HS-5 (cell line): ENCODE measurements around the gene MMD.
"Not testable (repeated sequence)": the region's sequence is repeated elsewhere in the genome, so short reads cannot be mapped to it uniquely, and the experiment has no call there.

Experiments used
- DNase-seq: peaks from one replicate; pipeline ENCODE4 v3.0.0-alpha.2; 2012; ENCODE audit warnings: low read depth

The MMD gene

DNA sequence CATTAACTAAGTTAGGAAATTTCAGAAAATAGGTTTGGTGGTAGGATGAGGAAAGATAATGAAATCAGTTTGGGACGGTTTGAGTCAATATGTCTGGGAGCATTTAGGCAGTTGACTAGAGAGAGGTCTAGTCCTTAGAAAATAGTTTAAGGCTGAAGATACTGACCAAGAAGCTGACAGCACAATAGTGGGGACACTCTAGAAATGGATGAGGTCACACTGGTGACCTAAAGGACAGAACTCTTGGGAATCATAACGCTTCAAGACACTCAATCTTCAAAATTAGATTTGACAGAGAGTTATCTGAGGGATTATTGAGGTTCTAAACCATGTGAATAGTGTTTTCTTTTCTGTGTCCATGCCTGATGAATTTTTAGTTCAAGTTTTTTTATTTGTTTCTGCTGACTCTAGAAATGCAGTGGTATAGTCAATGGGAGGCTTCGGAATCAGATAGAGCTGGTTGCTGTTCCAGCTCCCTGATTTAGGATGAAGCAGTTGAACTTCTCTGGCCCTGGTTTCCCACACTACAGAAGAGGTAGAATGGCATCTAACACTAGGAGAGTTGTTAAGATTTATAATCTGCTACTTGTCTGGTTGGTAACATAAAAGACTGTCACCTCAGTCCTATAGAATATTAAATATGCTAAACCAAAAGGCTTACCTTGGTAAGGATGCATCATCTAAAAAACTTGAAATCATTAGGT lies 29.7 kb downstream of the MMD start:
- DNase-seq = no peak

DNA sequence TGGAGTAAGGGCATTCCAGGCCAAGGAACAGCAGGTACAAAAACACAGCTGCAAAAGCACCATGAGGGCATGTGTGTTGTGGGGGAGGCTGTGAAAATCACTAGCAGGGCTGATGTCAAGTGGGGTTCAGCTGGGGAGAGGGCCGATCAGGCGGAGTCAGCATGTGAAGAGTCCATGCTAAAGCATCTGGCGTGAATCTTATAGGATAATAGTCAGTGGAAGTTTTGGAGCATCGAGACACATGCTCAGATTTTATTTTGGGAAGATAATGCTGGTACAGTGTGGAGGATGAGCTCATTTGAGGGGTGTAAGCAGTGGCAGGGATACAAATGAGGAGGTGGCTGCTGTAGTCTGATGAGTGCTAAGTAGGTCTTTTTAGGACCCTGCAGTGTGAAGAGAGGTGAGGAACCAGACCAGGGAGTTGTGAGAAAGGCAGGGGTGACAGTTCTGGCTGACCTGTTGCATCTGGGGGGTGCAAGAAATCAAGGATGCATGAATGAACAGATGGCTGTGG lies 30.3 kb downstream of the MMD start:
- DNase-seq = no peak

DNA sequence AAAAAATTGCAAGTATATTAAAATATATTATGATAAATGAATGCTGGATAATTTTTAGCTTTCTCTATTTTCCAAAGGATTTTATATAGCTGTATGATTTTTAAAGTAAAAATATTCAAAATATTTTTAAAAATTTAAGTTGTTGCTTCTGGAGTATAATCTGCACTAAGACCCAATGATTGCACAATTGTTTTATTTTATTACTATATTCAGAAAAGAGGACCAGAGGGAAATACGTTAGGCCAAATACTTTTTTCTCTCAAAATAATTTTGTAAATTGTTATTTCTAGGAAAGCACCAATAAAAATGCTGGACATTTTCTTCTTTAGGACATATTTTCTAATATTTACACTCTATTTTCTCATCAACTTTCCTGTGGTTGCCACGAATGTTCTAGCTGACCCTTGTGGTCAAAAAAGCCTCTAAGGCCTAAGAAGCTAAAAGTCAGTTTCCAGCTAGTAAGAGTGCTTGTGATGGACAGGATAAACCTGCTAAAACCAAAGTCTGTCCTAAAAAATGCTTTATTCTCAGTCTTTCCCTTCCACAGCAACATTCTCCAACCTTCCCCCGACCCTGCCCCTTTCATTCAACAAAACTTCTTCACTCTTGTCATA lies 31.2 kb downstream of the MMD start:
- no peak for DNase-seq

DNA sequence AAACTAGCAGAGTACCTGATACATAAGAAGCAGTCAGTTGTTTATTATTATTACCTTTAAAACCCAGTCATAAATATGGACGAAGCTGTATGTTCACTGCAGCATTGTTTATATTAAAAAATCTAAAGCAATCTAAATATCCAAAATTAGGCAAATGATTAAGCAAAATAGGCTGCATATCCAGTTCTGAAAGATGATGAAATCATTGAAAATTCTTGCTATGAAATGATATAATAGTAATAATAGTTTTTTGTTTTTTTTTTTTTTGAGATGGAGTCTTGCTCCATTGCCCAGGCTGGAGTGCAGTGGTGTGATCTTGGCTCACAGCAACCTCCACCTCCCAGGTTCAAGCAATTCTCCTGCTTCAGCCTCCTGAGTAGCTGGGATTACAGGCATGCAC lies 31.9 kb downstream of the MMD start:
- not testable (repeated sequence) for DNase-seq

DNA sequence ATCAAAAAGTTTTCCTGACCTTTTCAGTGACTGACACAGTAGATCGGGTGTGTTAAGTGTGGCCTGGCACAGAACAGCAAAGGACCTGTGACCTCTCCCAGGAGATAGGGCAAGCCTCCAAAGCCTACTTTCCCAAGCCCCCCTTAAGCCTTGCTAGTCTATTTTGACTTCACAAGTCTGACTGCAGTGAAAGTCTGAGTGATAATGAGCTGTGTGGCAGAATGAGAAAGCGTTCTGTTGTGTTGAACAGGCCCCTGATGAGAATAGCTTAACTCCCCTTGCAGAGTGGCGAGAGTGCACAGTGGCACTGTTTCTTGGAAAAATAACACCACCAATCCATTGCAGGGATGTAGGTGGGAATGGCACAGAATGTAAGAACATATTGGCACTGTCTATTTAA lies 32.8 kb downstream of the MMD start:
- DNase-seq = no peak

DNA sequence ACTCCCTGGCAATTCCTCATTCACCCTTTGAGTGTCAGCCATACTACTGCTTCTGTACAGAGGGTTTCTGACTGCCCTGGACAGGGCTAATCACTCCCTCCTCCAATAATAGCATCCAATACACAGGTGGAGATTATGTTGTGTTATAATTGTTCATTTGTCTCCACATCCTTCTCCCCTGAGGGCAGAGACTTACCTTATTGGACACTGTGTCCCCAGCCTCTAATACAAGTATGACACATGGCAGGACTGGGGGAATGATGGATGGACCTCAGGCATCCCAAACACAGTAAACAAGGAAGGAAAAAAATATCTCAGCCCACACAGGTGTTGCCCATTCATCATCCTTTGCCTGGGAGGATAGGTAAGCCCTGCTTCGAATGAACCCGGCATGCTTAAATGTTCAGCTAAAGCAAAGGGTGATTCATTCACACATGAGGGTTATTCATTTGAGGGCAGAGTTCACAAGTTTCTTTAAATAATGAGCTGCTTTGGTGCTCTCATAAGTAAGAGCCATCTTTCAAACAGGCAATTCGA lies 34.8 kb downstream of the MMD start:
- DNase-seq = no peak

DNA sequence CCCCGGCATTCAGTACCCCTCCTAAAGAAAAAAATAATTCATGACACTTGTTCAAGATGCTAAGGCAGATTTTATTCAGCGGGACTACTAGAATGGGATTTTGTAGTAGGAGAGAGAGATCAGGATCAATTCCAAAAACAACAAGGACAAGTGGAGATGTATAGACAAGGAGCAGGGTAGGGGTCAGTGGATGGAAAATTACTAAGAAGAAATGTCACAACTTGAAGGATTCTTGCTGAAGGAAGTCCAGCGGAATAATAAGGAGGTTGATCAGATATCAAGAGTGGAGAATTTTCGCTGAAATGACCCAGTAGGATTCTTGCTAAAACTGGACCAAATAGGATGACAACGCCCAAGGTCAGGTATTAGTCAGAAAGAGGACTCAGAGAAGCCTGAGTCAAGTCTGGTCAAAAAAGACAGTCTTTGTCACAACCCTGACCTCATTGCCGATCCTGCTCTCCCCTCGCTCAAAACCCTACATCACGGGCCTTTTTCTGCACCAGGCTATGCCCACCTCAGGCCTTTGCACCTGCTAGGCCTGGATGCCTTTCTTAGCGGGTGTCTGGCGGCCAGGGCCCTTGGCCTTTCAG lies 36.9 kb downstream of the MMD start:
- DNase-seq = no peak

DNA sequence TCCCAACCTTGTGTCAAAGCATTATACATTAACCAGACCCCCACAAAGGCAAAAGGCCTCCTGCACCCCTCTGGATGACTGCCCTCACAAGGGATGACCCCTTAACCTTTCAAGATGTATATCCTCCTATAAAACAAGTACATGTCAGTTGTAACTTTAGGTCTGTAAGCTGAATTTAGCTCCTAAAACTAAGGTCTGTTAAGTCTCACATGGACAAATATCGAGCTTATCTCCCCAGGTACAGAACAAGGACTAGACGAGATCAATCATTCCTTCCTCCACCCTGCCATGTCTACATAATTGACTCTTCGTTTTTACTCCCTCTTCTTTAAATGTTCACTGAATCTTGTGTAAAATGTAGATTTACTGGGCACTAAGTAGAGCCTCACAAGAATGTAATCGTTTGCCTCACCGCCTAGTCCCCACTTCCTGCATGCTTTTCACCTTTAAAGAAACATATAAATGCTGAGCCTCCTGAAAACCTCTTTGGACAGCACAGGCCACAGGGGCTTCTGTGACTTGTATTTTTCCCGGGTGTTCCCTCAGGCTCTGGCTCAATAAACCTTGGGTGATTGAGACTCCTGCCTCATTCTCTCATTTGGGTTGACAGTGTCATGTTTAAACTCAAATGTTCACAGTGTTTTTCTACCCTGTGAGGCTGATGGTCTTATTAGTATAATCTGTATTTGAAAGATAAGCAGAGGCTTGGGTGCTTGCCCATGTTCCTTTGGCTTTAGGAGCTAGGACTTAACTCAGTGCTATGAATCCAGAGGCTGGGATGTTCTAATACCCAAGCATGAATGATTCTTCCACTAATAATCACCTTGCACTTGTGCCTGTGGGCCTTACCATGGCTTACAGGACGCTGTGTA lies 37.6 kb downstream of the MMD start:
- no peak for DNase-seq

DNA sequence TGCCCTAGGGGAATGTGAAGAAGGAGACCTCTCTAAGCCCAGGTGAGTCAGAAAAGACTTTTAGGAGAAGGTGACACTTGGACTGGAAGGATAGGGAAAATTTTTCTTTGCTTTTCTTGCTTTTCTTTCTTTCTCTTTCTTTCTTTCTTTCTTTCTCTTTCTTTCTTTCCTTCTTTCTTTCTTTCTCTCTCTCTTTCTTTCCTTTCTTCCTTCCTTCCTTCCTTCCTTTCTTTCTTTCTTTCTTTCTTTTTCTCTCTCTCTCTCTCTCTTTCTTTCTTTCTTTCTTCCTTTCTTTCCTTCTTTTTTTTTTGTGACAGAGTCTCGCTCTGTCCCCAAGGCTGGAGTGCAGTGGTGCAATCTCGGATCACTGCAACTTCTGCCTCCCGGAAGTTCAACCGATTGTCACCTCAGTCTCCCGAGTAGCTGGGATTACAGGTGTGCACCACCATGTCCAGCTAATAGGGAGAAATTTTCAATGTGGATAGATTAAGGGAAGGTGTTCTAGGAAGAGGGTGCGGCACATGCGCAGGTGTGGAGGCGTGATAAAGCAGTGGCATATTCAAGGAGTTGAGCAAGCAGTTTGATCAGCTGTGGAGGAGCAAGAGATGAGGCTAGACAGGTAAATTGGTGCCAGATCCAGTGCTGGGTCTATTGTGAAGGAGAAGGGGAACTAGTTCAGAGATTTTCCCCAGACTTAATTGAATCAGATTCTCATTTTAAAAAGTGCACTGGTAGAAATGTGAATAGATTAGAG lies 40.4 kb downstream of the MMD start:
- no peak for DNase-seq

DNA sequence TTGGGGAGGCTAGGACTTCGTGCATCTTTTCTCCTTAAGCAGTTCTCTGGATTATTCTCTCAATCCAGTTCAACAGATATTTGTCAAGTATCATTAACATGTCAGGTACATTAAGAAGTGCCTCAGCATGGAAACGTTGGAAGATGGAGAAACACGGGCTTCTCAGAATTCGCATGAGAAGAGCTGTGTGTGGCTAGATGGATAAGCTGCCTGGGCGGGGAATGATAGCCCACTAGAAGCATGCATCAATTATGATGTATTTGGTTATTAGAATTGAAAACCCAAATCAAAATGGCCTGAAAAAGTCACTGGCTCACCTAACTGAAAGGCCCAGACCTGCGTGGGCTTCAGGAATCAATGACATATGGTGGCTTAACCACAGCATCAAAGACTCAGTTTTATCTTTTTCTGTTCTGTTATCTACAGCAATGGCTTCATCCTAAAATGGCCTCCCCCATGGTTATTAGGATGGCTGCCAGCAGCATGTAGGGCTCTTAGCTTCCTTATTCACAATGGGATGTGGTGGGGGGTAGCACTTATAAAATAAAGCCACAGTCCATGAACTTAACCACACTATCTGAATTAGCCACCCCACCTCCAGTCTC lies 43.9 kb downstream of the MMD start:
- no peak for DNase-seq

DNA sequence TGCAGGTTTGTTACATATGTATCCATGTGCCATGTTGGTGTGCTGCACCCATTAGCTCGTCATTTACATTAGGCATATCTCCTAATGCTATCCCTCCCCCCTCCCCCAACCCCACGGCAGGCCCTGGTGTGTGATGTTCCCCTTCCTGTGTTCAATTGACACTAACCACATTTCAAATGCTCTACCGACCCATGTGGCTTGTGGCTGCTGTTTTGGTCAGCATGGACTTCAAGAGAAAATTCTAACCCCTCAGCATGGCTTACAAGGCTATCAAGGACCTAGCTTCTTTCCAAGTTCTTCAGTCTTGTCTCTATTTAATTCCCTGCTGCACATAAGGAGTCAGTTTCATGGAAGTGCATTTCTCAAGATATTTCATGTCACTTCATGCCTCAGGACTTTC lies 52.9 kb downstream of the MMD start:
- no peak for DNase-seq

DNA sequence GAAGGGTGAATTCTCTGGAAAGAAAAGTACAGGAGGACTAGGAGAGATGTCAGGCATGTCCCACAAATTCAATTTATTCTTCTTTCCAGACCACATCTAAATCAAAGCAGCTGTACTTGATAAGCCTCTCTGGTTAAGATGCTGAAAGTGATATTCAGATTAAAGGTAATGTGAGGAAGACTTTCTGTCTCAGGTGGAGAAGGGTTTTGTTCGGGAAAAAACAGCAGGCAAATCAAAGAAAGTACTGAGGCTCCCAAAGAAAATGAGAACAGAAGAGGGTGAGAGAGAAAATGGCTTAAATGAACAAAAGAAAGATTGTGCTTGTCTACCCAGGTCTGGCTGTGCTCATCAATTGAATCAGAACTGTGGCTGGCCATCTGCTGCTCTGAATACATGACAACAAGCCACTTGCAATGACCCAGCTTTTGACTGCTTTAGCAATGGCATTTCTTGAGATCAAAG lies 55.6 kb downstream of the MMD start:
- DNase-seq = no peak

DNA sequence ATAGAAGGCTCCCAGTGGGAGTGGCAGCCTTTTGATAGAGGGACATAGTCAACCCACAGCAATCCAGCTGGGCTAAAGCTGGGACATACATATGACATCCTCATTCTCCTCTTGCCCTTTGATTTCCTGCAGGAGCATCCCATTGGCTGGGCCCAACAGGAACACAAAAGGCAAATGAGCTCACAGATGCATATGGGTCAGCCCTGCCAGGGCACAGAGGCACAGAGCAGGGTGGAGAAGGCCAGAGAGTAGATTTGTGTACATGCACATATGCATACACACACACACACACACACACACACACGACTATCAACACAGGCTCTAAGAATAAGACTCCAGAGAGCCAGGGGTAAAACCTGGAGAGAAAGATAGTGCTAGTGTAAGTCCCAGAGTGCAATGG lies 58.6 kb downstream of the MMD start:
- no peak for DNase-seq

DNA sequence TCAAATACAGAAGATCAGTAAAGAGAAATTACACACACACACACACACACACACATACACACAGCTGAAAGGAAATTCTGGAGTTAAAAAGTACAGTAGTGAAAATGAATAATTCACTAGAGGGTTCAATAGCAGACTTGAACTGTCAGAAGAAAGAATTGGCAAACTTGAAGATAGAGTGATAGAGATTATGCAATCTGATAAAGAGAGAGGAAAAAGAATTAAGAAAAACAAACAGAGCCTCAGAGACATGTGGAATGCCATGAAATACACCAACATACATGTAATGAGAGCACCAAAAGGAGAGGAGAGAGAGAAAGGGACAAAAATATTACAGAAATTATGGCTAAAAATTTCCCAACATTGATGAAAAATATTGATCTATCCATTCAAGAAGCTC lies 60.7 kb downstream of the MMD start:
- DNase-seq = no peak

DNA sequence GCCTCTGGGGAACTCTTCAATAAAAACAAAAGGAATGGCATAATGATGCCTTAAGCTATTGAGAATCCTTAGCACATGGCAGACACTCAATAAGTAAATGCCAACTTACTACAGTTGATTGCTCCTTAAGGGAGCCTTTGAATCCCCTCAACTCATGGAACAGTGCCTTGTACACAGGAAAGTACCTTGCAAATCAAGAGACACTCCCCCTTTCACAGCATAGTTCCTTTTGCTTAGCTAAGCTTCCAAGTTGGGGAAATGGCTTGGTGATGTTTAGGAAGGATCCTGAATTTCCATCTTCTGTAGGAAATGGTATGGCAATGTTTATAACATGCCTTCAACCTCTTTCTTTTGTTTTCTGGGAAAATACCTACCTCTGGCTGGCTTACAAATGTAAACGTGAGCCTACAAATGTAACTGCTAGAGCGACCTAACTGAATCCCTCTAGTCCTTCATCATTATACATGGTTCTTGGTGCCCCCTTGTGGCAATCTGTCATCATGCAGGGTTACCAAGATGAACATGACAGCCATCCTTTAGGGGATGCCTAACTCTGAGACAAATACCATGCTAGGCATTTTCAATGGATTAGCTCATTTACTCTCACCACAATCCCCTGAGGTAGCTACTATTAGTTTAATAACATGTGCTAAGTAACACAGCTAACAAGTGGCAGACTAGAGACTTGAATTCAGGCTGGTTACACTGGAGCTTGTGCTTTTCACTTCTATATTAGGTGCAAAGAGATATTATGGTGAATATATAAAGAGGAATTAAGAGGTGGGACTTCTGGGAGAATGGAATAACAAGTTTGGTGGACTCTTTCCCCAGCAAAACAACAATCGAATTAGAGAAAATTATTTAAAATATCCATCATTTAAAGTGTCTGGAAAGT lies 65.0 kb downstream of the MMD start:
- peak; percentile 34 for DNase-seq

DNA sequence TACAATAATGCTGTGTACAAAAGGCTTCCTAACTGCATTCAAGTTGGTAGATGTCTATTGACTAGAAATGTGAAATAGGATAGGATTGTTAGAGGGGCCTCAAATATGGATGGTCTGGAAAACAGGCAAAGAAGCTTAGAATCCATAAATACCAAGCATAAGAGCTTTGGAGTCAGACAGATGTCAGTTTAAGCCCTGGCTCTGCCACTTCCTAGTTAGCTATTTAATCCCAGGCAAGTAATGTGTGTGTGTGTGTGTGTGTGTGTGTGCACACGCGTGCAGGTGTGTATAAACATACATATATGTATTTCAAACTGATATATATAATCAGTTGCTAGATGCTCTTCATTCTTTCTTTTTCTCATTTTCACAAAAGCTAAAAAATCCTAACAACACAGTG lies 66.7 kb downstream of the MMD start:
- no peak for DNase-seq

DNA sequence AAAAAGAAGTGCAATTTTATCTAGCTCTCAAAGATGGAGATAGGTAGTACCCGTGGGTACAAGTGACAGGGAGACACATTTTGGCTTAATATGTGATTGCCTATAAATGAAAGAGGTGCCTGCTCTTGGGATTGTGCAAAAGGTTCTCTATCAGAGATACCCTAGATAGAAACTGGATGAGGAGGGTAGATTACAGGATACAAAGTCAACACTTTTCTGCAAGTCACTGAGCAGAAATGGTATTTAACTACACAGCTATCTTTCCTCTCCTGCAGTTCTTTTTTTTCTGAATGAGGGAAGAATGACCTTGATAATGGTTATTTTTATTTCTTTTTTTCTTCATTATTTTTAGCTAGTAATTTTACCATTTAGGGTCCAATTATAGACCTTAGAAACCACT lies 67.6 kb downstream of the MMD start:
- no peak for DNase-seq

DNA sequence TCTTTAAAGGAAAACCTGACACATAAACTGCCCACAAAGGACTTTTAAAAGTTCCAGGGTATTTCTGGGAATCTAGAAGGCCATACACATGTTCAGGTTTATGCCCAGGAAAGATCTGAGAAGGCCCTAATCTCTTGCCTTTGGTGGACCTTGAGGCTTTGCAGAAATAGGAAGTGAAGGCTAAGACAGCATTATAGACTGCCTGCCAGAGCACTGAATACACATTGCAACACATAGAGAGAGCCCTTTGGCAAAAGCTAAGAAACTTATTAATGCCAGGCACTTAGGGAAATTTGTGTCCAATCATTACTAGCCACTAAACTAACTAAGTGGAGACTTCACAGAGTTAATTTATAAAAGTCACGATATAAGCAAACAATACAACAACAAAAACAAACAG lies 70.4 kb downstream of the MMD start:
- no peak for DNase-seq

DNA sequence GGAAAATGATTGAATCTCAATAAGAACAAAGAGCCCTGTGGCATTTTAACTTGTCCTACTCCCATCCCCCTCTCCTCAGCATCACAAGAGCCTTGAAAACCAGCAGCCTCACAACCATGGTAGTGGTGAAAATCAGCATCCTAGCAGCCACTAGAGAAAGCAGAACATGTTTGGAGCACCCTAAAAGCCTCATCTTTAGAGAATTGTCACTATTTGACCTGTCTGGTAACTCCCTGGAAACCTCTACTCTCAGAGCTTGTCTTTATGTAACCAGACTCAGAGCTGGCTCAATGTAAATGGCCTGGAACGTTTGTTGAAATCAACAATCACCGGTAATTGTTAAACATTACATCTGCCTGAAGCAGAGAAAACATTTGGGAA lies 70.8 kb downstream of the MMD start:
- DNase-seq = no peak

DNA sequence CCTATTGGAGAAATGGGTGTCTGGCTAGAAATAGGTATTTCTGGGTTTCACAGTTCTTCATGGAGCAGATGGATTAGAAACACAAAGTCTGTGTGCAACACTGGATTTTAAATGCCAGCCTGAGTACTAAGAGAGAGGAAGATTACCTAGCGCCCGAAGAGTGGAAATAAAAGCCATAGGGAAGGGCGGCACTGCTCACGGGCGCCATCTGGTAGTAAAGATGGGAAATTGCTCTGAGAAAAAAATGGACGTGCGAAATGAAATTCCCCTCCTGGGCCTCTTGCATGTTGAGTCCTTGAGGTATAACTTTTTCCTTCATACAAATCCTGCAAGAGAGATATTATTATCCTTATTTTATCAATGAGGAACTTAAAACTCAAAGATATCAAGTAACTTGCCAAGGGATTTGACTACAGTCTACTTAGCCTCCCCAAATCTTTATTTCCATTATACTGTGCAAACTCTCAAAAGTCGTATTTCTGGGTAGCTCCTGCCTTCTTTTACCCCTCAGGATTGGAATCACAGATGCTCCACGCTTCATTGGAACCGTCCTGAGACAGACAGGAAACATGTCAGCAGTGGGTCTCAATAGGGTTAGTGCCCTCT lies 72.8 kb downstream of the MMD start:
- DNase-seq = no peak
